A549 (cell line): ENCODE measurements around the gene PIP5K1B. TPM values are rescaled to one million over a fixed set of nuclear protein-coding genes. Genes with fewer than 3 reads are reported as not detected.
A peak's percentile ranks its signal among the peaks of the same experiment; 100 is the strongest.

ENCODE experiments used
- ATAC-seq, 2 experiments: fragments of 200-7000 bp in 1 of 2; fragments of >200 bp in 1 of 2; cut with Nextera tagmentation in 1 of 2; cut with Tn5 transposase in 1 of 2; 3 replicates each; pipeline versions ENCODE4 v1.8.0 to v1.9.1; 2018 to 2020; ENCODE audit warnings: mild to moderate bottlenecking in 1 of 2, moderate library complexity in 1 of 2
- CTCF ChIA-PET: fragments of 300-600 bp; sonication (Branson Sonifier 250); formaldehyde crosslinking; extraction: SDS; loops from one replicate; lab custom pipeline; 2021; ENCODE audit warnings: antibody characterized with exemption, inconsistent platforms; lab: Yijun Ruan, JAX
- POLR2A ChIA-PET: fragments of 350-600 bp; formaldehyde crosslinking; extraction: SDS; loops from one replicate; lab custom pipeline; 2021; ENCODE audit warnings: antibody characterized with exemption, inconsistent platforms; lab: Yijun Ruan, JAX
- DNase-seq, 2 experiments: peaks; one replicate each; pipeline versions ENCODE4 v3.0.0 to v3.0.0-alpha.2; 2011 to 2016; ENCODE audit warnings: low read depth in 1 of 2, low spot score in 1 of 2
- FAIRE-seq: peaks from 2 replicates; lab custom pipeline; 2011; peaks lifted over from hg19 to GRCh38; lab: Jason Lieb, UNC
- H3K27ac ChIP-seq, 2 experiments: fragments of >200 bp; sonication (Bioruptor Twin); formaldehyde crosslinking; 3 replicates each; pipeline ENCODE4 v1.5.1; 2016 to 2017
- H3K4me1 ChIP-seq: fragments of >200 bp; sonication (Bioruptor Twin); formaldehyde crosslinking; 3 replicates; pipeline ENCODE4 v1.6.1; 2016
- H3K4me2 ChIP-seq: fragments of >200 bp; sonication (Bioruptor Twin); formaldehyde crosslinking; 3 replicates; pipeline ENCODE4 v1.6.1; 2016
- H3K4me3 ChIP-seq: fragments of >200 bp; sonication (Bioruptor Twin); formaldehyde crosslinking; 3 replicates; pipeline ENCODE4 v1.5.1; 2016
- H3K9me3 ChIP-seq: fragments of >200 bp; sonication (Bioruptor Twin); formaldehyde crosslinking; 3 replicates; pipeline ENCODE4 v1.6.1; 2016
- EHMT2 ChIP-seq: fragments of 200-600 bp; sonication (generic); IDR thresholded peaks from 2 replicates; pipeline ENCODE4 v1.6.1; 2016; ENCODE audit warnings: antibody characterized with exemption, low read depth, mild to moderate bottlenecking, moderate library complexity
- HDAC2 ChIP-seq: fragments of 200-600 bp; sonication (generic); IDR thresholded peaks from 2 replicates; pipeline ENCODE4 v1.6.1; 2016
- HOXA7 ChIP-seq: fragments of 250-450 bp; sonication (Bioruptor Pico); IDR thresholded peaks from 2 replicates; pipeline ENCODE4 v1.5.0; 2020; ENCODE audit warnings: mild to moderate bottlenecking, moderate library complexity
- KDM1A ChIP-seq: fragments of 200-600 bp; sonication (generic); IDR thresholded peaks from 2 replicates; pipeline ENCODE4 v1.6.1; 2016; ENCODE audit warnings: low read depth, mild to moderate bottlenecking
- MAX ChIP-seq: IDR thresholded peaks from 2 replicates; pipeline ENCODE4 v1.6.1; 2012
- MAZ ChIP-seq: fragments of 150-350 bp; IDR thresholded peaks from 2 replicates; pipeline ENCODE4 v1.6.1; 2014; ENCODE audit warnings: antibody characterized with exemption, low read depth, low read length, borderline replicate concordance
- NFE2L2 ChIP-seq: fragments of 150-350 bp; conservative IDR thresholded peaks from 2 replicates; pipeline ENCODE4 v1.6.1; 2014; ENCODE audit warnings: low read length
- PHF8 ChIP-seq: fragments of 200-600 bp; sonication (generic); IDR thresholded peaks from 2 replicates; pipeline ENCODE4 v1.6.1; 2016; ENCODE audit warnings: low read depth, mild to moderate bottlenecking, antibody characterized with exemption, moderate library complexity, borderline replicate concordance
- RARB ChIP-seq: fragments of 250-450 bp; sonication (Bioruptor Pico); IDR thresholded peaks from 2 replicates; pipeline ENCODE4 v1.8.0; 2021; ENCODE audit warnings: mild to moderate bottlenecking, moderate library complexity
- TP53 ChIP-seq: fragments of 250-450 bp; sonication (Bioruptor Pico); IDR thresholded peaks from 2 replicates; pipeline ENCODE4 v1.5.0; 2021; ENCODE audit warnings: mild to moderate bottlenecking, moderate library complexity
- ZC3H11A ChIP-seq: fragments of 450-650 bp; IDR thresholded peaks from 2 replicates; pipeline ENCODE4 v1.6.1; 2014; ENCODE audit warnings: antibody characterized with exemption, mild to moderate bottlenecking
- ZNF302 ChIP-seq: fragments of 250-450 bp; sonication (Bioruptor Pico); IDR thresholded peaks from 2 replicates; pipeline ENCODE4 v1.9.0; 2021; ENCODE audit warnings: inconsistent platforms, mild to moderate bottlenecking, moderate library complexity
- WGBS: methylation state at CpG from one replicate; pipeline ENCODE4 v1.1.6; 2017; ENCODE audit errors: missing lambda C conversion rate; 5-methylcytosine and 5-hydroxymethylcytosine counted together
- polyA plus RNA-seq, 4 experiments: library from polyadenylated mRNA; depleted of rRNA in 3 of 4; stranded (reverse); fragments of >200 nt; fragmentation: RNase III in 1 of 4; extraction: RNeasy Plus Mini Kit Qiagen cat#74134 plus additional on column Dnase treatment in 1 of 4; gene quantifications; 2 replicates in 3 of 4; 3 replicates in 1 of 4; pipeline ENCODE4 v1.2.3, GENCODE V29; 2011 to 2017
- TF ChIP-seq, protein P1 (sequence below): IDR thresholded peaks from 2 replicates; pipeline ENCODE4 v1.6.1; 2012
- TF ChIP-seq, protein P2 (sequence below): fragments of 150-350 bp; IDR thresholded peaks from 2 replicates; pipeline ENCODE4 v1.6.1; 2014; ENCODE audit warnings: low read depth, mild to moderate bottlenecking, low read length
- TF ChIP-seq, protein P3 (sequence below): fragments of 450-650 bp; IDR thresholded peaks from 2 replicates; pipeline ENCODE4 v1.6.1; 2014; ENCODE audit warnings: antibody characterized with exemption
- TF ChIP-seq, protein P4 (sequence below): fragments of >200 bp; sonication (Bioruptor Twin); formaldehyde crosslinking; IDR thresholded peaks from 3 replicates; pipeline ENCODE4 v1.5.1; 2016

Gene PIP5K1B
- polyA plus RNA-seq, 2 of the 4 experiments (the other 2 are of a cell fraction) = not detected

- H3K4me3 ChIP-seq = no peak overlapping the region
- TF ChIP-seq RARB (CRISPR knock-in tag) (no peak), HOXA7 (CRISPR knock-in tag) (no peak), NFE2L2 (no peak)
- TF ChIP-seq, protein P1, sequence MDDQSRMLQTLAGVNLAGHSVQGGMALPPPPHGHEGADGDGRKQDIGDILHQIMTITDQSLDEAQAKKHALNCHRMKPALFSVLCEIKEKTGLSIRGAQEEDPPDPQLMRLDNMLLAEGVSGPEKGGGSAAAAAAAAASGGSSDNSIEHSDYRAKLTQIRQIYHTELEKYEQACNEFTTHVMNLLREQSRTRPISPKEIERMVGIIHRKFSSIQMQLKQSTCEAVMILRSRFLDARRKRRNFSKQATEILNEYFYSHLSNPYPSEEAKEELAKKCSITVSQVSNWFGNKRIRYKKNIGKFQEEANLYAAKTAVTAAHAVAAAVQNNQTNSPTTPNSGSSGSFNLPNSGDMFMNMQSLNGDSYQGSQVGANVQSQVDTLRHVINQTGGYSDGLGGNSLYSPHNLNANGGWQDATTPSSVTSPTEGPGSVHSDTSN = no peak
- TF ChIP-seq, protein P2, sequence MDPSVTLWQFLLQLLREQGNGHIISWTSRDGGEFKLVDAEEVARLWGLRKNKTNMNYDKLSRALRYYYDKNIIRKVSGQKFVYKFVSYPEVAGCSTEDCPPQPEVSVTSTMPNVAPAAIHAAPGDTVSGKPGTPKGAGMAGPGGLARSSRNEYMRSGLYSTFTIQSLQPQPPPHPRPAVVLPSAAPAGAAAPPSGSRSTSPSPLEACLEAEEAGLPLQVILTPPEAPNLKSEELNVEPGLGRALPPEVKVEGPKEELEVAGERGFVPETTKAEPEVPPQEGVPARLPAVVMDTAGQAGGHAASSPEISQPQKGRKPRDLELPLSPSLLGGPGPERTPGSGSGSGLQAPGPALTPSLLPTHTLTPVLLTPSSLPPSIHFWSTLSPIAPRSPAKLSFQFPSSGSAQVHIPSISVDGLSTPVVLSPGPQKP = no peak
- TF ChIP-seq, all 56 proteins: peak for 0
- ATAC-seq (no peak), FAIRE-seq (no peak), DNase-seq (no peak)
- ChIA-PET POLR2A (no interaction called here), CTCF (no interaction called here)
- Histone ChIP-seq H3K27ac (no peak overlapping the region), H3K4me2 (no peak overlapping the region), H3K4me1 (peaks cover 8% of the 10 kb centered on the region; the same call in 2 of the 3 replicates), H3K9me3 (no peaks in the 10 kb centered on the region)
- 15% methylated on average over 3 of the region's 3 CpGs for WGBS
Observed at GRCh38 chr9:68702493-68702892, 2.5 kb upstream of the PIP5K1B start.

GRCh38 chr9:68703672-68704071 is 1.4 kb upstream of the PIP5K1B start:
- ChIA-PET CTCF (no interaction called here), POLR2A (no interaction called here)
- H3K27ac ChIP-seq = no peak overlapping the region
- FAIRE-seq = no peak
- no peak for DNase-seq
- no peaks in the 10 kb centered on the region for H3K9me3 ChIP-seq
- H3K4me1 ChIP-seq = peaks cover 8% of the 10 kb centered on the region; the same call in 2 of the 3 replicates
- TF ChIP-seq HDAC2 = no peak
- no peak for TF ChIP-seq TP53 (CRISPR knock-in tag)
- TF ChIP-seq, protein P2 = no peak
- TF ChIP-seq, protein P3, sequence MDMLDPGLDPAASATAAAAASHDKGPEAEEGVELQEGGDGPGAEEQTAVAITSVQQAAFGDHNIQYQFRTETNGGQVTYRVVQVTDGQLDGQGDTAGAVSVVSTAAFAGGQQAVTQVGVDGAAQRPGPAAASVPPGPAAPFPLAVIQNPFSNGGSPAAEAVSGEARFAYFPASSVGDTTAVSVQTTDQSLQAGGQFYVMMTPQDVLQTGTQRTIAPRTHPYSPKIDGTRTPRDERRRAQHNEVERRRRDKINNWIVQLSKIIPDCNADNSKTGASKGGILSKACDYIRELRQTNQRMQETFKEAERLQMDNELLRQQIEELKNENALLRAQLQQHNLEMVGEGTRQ = no peak
- TF ChIP-seq, all 56 proteins: peak for 0
- no peak for ATAC-seq
- H3K4me2 ChIP-seq = no peak overlapping the region
- 29% methylated on average over 6 of the region's 6 CpGs for WGBS
- no peak overlapping the region for H3K4me3 ChIP-seq

GRCh38 chr9:68704498-68704813 is 584 bp upstream of the PIP5K1B start:
- WGBS = 29% methylated on average over 6 of the region's 11 CpGs
- peaks cover 8% of the 10 kb centered on the region; the same call in 2 of the 3 replicates for H3K4me1 ChIP-seq
- ATAC-seq = no peak
- peak overlapping the region; percentile 93 for H3K4me2 ChIP-seq
- FAIRE-seq = no peak
- ChIA-PET POLR2A (no interaction called here), CTCF (no interaction called here)
- TF ChIP-seq MAX = no peak
- no peak for TF ChIP-seq ZC3H11A
- TF ChIP-seq KDM1A = no peak
- no peak for TF ChIP-seq MAZ
- TF ChIP-seq, protein P4, sequence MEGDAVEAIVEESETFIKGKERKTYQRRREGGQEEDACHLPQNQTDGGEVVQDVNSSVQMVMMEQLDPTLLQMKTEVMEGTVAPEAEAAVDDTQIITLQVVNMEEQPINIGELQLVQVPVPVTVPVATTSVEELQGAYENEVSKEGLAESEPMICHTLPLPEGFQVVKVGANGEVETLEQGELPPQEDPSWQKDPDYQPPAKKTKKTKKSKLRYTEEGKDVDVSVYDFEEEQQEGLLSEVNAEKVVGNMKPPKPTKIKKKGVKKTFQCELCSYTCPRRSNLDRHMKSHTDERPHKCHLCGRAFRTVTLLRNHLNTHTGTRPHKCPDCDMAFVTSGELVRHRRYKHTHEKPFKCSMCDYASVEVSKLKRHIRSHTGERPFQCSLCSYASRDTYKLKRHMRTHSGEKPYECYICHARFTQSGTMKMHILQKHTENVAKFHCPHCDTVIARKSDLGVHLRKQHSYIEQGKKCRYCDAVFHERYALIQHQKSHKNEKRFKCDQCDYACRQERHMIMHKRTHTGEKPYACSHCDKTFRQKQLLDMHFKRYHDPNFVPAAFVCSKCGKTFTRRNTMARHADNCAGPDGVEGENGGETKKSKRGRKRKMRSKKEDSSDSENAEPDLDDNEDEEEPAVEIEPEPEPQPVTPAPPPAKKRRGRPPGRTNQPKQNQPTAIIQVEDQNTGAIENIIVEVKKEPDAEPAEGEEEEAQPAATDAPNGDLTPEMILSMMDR = no peak
- no peak for TF ChIP-seq HOXA7 (CRISPR knock-in tag)
- no peak for TF ChIP-seq PHF8
- TF ChIP-seq EHMT2 = no peak
- TF ChIP-seq ZNF302 = no peak
- no peaks in the 10 kb centered on the region for H3K9me3 ChIP-seq
- no peak overlapping the region for H3K27ac ChIP-seq
- H3K4me3 ChIP-seq = peak overlapping the region; percentile 62; the same call in 2 of the 3 replicates
- DNase-seq = no peak
